Keratinocyte (primary cell): ENCODE data around the gene MRPS7.

Source experiments
- CTCF ChIP-seq, 3 experiments: IDR thresholded peaks in 1 of 3; conservative IDR thresholded peaks in 1 of 3; optimal IDR thresholded peaks in 1 of 3; 2 replicates in 2 of 3; 3 replicates in 1 of 3; pipeline versions ENCODE3 to v1.5.1; 2011; ENCODE audit warnings: low read length in 3 of 3, mild to moderate bottlenecking in 3 of 3, moderate library complexity in 2 of 3, control low read depth in 1 of 3, inconsistent platforms in 1 of 3; ENCODE audit not compliant: insufficient read depth in 2 of 3; ENCODE audit errors: extremely low read depth in 1 of 3
- EZH2 ChIP-seq: IDR thresholded peaks from one replicate; pipeline ENCODE4 v1.6.1; 2012; ENCODE audit warnings: inconsistent platforms, mild to moderate bottlenecking, low read length, moderate library complexity

GRCh38 chr17:75271233-75271954, 9.7 kb downstream of the MRPS7 start:
- peak in 2 of 3 experiments; percentile 51 to 77 for TF ChIP-seq CTCF (optimal IDR thresholded peaks at IDR 0.05 in 1 of 3, IDR thresholded peaks at IDR 0.05 in 1 of 3, conservative IDR thresholded peaks at IDR 0.05 in 1 of 3; ENCODE audit: extremely low read depth in 1 of 3, insufficient read depth in 2 of 3, low read length in 3 of 3)
- TF ChIP-seq EZH2: no peak
